K562 (cell line): ENCODE measurements around the gene ZNF229. TPM values are rescaled to one million over a fixed set of nuclear protein-coding genes. Genes with fewer than 3 reads are reported as not detected.

Source experiments
- ARNT ChIP-seq, 2 experiments: fragments of 450-650 bp; IDR thresholded peaks; 2 replicates each; pipeline ENCODE4 v1.6.1; 2016; ENCODE audit warnings: mild to moderate bottlenecking in 1 of 2
- ATF1 ChIP-seq, 2 experiments: fragments of 450-650 bp in 1 of 2; IDR thresholded peaks; 2 replicates each; pipeline ENCODE4 v1.6.1; 2016; ENCODE audit warnings: missing compliant biosample characterization in 1 of 2, missing genetic modification characterization in 1 of 2
- CBX3 ChIP-seq, 2 experiments: IDR thresholded peaks; 1 replicate in 1 of 2; 2 replicates in 1 of 2; pipeline ENCODE4 v1.6.1; 2012; ENCODE audit warnings: inconsistent platforms in 2 of 2, low read length in 2 of 2, borderline replicate concordance in 1 of 2, control low read depth in 1 of 2
- CREB1 ChIP-seq, 2 experiments: sonication (generic) in 1 of 2; formaldehyde crosslinking in 1 of 2; IDR thresholded peaks; 2 replicates each; pipeline versions ENCODE4 v1.6.1 to v1.8.0; 2012 to 2022; ENCODE audit warnings: inconsistent platforms in 1 of 2, mild to moderate bottlenecking in 1 of 2, missing genetic modification reagents in 1 of 2, moderate library complexity in 1 of 2
- FOXA3 ChIP-seq, 2 experiments: fragments of 450-650 bp in 1 of 2; sonication (generic) in 1 of 2; formaldehyde crosslinking; IDR thresholded peaks in 1 of 2; conservative IDR thresholded peaks in 1 of 2; 2 replicates each; pipeline versions ENCODE4 v1.4.0 to v1.8.0; 2020 to 2022; ENCODE audit warnings: mild to moderate bottlenecking in 2 of 2, missing genetic modification reagents in 1 of 2
- GABPB1 ChIP-seq: sonication (generic); formaldehyde crosslinking; IDR thresholded peaks from 2 replicates; pipeline ENCODE4 v1.8.0; 2022; ENCODE audit warnings: mild to moderate bottlenecking, missing genetic modification reagents
- NFE2 ChIP-seq: IDR thresholded peaks from 2 replicates; pipeline ENCODE4 v1.6.1; 2014; ENCODE audit warnings: antibody characterized with exemption, low read depth
- NRF1 ChIP-seq, 2 experiments: fragments of 450-650 bp; IDR thresholded peaks in 1 of 2; conservative IDR thresholded peaks in 1 of 2; 2 replicates each; pipeline ENCODE4 v1.6.1; 2014; ENCODE audit warnings: mild to moderate bottlenecking in 2 of 2
- PTTG1 ChIP-seq: fragments of 450-650 bp; IDR thresholded peaks from 2 replicates; pipeline ENCODE4 v1.6.1; 2016; ENCODE audit warnings: low read depth, mild to moderate bottlenecking, missing genetic modification characterization, missing compliant biosample characterization
- ZNF140 ChIP-seq: fragments of 250-450 bp; sonication (Bioruptor Pico); IDR thresholded peaks from 2 replicates; pipeline ENCODE4 v1.8.0; 2021; ENCODE audit warnings: moderate library complexity, mild to moderate bottlenecking, inconsistent platforms
- ZNF174 ChIP-seq: fragments of 250-450 bp; sonication (Bioruptor Pico); IDR thresholded peaks from 2 replicates; pipeline ENCODE4 v1.4.0; 2020; ENCODE audit warnings: mild to moderate bottlenecking
- polyA plus RNA-seq, 8 experiments: library from polyadenylated mRNA; depleted of rRNA in 4 of 8; stranded (reverse) in 5 of 8; unstranded in 3 of 8; fragments of >200 nt; fragmentation: Nextera tagmentation in 2 of 8; fragmentation: Illumina TruSeq in 1 of 8; extraction: Ambion mirVana in 2 of 8; extraction: Trizol in 1 of 8; gene quantifications; 2 replicates each; pipeline versions ENCODE4 v1.2.1 to v1.2.3, GENCODE V29; 2011 to 2014; ENCODE audit warnings: inconsistent platforms in 1 of 8, missing spikeins in 1 of 8
- total RNA-seq, 7 experiments: library from RNA; depleted of rRNA in 6 of 7; stranded (reverse); fragments of >200 nt in 6 of 7; fragmentation: Illumina TruSeq in 2 of 7; extraction: Trizol in 2 of 7; gene quantifications; 2 replicates each; pipeline versions ENCODE4 v1.2.1 to v1.2.3, GENCODE V29; 2011 to 2021; ENCODE audit warnings: low replicate concordance in 1 of 7
- TF ChIP-seq, protein P1 (sequence below): fragments of 250-450 bp; sonication (Bioruptor Pico); IDR thresholded peaks from 2 replicates; pipeline ENCODE4 v1.5.0; 2021; ENCODE audit warnings: mild to moderate bottlenecking, moderate library complexity
- TF ChIP-seq, protein P2 (sequence below): fragments of 250-450 bp; sonication (Bioruptor Pico); IDR thresholded peaks from 2 replicates; pipeline ENCODE4 v1.5.0; 2021; ENCODE audit warnings: mild to moderate bottlenecking, borderline replicate concordance

ZNF229 gene
- total and polyA plus RNA-seq, 9 of the 15 experiments (the other 6 are each of a cell fraction or from before 2014, with no cell fraction given) = 0.31 to 2.4 (median 0.74) TPM

DNA sequence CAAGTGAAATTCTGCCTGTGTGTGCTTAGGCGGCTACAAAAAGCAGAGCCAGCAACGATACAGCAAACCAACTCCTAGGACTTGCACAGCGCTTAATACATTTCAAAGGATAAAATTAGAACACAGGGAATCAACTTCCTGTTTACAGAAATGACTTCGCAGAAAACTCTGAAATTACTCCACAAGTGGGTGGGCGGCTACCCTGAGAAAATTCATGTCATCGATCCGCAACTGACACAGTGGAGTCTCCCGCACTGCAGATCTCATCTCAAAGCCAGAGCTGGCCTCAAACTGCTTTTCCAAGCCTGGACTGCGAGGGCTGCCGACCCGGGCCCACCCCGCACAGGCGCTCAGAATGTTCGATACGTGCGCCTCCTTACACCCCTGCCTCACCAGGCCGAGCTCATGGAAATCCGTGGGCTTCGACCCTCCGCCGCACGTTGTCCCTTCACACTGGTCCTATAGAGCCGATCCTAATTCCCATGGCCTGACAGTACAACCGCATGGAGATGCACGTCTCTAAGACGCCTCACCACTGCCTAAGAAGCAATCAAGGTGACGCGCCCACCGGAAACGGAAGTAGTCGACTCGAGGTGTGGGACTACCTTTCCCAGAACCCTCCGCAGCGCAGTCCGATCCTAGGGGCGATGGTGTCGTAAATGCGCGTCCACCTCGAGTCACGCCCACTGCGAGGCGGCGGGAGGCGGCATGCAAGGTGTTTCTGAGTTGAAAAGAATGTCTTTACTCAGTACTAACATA lies at the start of gene ZNF229 (continued):
- TF ChIP-seq, protein P1, sequence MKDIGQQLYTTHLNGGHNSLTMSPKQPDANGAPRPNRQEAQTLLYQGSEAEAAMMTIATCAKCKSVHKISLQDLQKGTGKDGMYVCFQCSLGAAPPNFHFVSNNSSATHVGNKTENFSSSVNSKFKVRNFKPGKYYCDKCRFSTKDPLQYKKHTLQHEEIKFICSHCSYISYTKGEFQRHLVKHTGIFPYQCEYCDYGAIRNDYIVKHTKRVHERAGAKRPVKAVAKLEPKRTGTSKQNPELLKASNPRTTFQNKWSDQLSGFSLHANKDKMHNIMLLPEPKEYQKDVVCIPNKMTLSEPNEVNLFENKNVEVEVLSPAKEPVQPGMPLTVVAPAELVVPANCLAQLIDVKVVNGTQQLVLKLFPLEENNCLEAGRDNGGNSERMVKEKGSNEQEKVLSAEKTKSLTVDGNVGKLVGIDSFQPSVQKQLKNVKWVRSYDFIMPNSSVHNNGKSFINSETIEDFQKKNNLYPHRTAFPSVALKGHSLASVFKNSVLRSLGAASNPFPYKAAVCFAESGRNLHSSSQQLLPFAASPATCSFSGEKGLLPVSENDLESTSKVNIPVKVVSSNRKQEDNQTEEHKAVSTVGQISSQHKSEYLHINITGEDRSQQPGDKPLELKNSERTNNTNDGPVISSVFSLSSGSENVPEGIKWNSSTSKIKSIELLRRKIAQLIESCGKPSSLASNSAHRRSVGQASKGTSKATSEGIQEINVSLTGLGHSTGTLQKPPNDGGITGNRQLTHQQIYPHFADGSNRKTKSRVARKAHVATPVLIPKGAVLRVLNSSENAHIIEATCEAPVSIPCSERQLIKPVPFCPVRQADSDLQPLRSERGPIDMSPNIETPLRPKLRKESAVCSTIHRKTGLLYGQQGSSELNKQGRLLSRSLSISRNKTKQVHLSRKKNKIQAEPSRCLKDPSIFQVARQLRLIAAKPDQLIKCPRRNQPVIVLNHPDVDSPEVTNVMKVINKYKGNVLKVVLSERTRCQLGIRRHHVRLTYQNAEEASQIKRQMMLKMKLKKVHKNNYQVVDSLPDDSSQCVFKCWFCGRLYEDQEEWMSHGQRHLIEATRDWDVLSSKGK (CRISPR knock-in tag) = no peak
- TF ChIP-seq ATF1 (CRISPR knock-in tag; IDR thresholded peaks at IDR 0.05) (no peak), ATF1 (tag; IDR thresholded peaks at IDR 0.05) (peak; percentile 85), NFE2 (peak; percentile 63), ZNF174 (CRISPR knock-in tag) (no peak), ARNT (IDR thresholded peaks at IDR 0.05) (no peak), PTTG1 (tag) (no peak), ZNF140 (CRISPR knock-in tag) (no peak), FOXA3 (CRISPR knock-in tag; conservative IDR thresholded peaks at IDR 0.05 in 1 of 2, IDR thresholded peaks at IDR 0.05 in 1 of 2) (peak in 1 of 2 experiments; percentile 48; a peak in 2 of 4 replicates), CBX3 (IDR thresholded peaks at IDR 0.05; ENCODE audit: borderline replicate concordance in 1 of 2, low read length in 2 of 2) (peak in 1 of 2 experiments; percentile 21; a peak in 1 of 3 replicates), CREB1 (IDR thresholded peaks at IDR 0.05) (peak; percentile 85), CREB1 (CRISPR knock-in tag; IDR thresholded peaks at IDR 0.05) (peak; percentile 73), NRF1 (conservative IDR thresholded peaks at IDR 0.05 in 1 of 2, IDR thresholded peaks at IDR 0.05 in 1 of 2) (peak; percentile 30 to 49; a peak in 2 of 4 replicates), GABPB1 (CRISPR knock-in tag) (peak; percentile 88)
- TF ChIP-seq, protein P2, sequence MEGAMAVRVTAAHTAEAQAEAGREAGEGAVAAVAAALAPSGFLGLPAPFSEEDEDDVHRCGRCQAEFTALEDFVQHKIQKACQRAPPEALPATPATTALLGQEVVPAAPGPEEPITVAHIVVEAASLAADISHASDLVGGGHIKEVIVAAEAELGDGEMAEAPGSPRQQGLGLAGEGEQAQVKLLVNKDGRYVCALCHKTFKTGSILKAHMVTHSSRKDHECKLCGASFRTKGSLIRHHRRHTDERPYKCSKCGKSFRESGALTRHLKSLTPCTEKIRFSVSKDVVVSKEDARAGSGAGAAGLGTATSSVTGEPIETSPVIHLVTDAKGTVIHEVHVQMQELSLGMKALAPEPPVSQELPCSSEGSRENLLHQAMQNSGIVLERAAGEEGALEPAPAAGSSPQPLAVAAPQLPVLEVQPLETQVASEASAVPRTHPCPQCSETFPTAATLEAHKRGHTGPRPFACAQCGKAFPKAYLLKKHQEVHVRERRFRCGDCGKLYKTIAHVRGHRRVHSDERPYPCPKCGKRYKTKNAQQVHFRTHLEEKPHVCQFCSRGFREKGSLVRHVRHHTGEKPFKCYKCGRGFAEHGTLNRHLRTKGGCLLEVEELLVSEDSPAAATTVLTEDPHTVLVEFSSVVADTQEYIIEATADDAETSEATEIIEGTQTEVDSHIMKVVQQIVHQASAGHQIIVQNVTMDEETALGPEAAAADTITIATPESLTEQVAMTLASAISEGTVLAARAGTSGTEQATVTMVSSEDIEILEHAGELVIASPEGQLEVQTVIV (CRISPR knock-in tag) = peak; percentile 85
